ENCODE data around the gene CEACAM18. TPM values are rescaled to one million over a fixed set of nuclear protein-coding genes. Genes with fewer than 3 reads are reported as not detected.
"Not testable (repeated sequence)": the region's sequence is repeated elsewhere in the genome, so short reads cannot be mapped to it uniquely, and the experiment has no call there.

CEACAM18 gene
- total and polyA plus RNA-seq, 2 donors (not counting 1 experiment from before 2014, with no cell fraction given) = not detected

DNA sequence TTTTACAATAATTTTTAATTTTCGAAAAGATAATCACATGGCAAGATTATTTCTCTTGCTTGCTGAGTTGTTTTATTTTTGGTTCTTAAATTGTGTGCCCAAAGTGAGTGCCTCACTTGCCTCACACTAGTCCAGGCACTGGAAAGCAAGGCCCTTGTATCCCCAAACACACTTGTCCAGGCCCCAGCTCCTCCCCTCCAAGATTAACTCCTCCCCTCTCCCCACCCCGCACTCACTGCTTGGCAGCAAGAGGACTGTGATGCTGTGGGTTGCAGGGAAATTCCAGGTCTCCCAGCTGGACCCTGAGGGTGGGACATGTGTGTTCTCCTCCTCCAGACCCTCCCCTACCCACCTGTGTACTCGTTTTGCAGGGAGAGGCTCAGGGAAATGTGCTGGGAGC lies 19.3 kb downstream of the CEACAM18 start:
- Histone ChIP-seq H4K20me1 (ENCODE audit: control insufficient read depth, insufficient read depth, low read length, poor library complexity, severe bottlenecking) (no peaks in the 10 kb centered on the region), H3K9ac (ENCODE audit: low read length) (no peak overlapping the region), H2AFZ (ENCODE audit: insufficient read depth, low read depth, low read length, poor library complexity, severe bottlenecking) (no peak overlapping the region), H3K27ac (ENCODE audit: low read length in 2 of 2) (no peak overlapping the region), H3K4me2 (replicated peaks; ENCODE audit: low read depth, low read length, poor library complexity, severe bottlenecking) (no peak overlapping the region), H3K4me3 (ENCODE audit: control extremely low read depth in 1 of 5, extremely low read depth in 1 of 5, insufficient read depth in 1 of 5, low read depth in 2 of 5, low read length in 4 of 5) (no peak overlapping the region), H3K9me3 (ENCODE audit: control extremely low read depth in 1 of 3, control insufficient read depth in 2 of 3, insufficient read depth in 1 of 3, low read length in 2 of 3) (no peaks in the 10 kb centered on the region), H3K27me3 (replicated peaks in 1 of 4; ENCODE audit: control extremely low read depth in 1 of 4, control insufficient read depth in 3 of 4, insufficient read depth in 4 of 4, low read length in 3 of 4) (peaks cover 0 to 7% (median 0%) of the 10 kb centered on the region in 4 experiments), H3K4me1 (ENCODE audit: control insufficient read depth in 2 of 2, insufficient read depth in 2 of 2, low read length in 2 of 2) (peaks cover 9 to 14% of the 10 kb centered on the region in 2 donors), H3K36me3 (replicated peaks in 1 of 2; ENCODE audit: control extremely low read depth in 1 of 2, control insufficient read depth in 1 of 2, extremely low read depth in 1 of 2, insufficient read depth in 2 of 2, low read length in 1 of 2) (no peaks in the 10 kb centered on the region), H3K79me2 (ENCODE audit: control insufficient read depth, insufficient read depth, low read length) (no peaks in the 10 kb centered on the region)
- intact Hi-C loops (cut with micrococcal nuclease) = no loop called here
- no peak for ATAC-seq (ENCODE audit: low read depth)
- DNase-seq = no peak
- TF ChIP-seq, protein P1, sequence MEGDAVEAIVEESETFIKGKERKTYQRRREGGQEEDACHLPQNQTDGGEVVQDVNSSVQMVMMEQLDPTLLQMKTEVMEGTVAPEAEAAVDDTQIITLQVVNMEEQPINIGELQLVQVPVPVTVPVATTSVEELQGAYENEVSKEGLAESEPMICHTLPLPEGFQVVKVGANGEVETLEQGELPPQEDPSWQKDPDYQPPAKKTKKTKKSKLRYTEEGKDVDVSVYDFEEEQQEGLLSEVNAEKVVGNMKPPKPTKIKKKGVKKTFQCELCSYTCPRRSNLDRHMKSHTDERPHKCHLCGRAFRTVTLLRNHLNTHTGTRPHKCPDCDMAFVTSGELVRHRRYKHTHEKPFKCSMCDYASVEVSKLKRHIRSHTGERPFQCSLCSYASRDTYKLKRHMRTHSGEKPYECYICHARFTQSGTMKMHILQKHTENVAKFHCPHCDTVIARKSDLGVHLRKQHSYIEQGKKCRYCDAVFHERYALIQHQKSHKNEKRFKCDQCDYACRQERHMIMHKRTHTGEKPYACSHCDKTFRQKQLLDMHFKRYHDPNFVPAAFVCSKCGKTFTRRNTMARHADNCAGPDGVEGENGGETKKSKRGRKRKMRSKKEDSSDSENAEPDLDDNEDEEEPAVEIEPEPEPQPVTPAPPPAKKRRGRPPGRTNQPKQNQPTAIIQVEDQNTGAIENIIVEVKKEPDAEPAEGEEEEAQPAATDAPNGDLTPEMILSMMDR (IDR thresholded peaks at IDR 0.05) = no peak
- no peak for TF ChIP-seq EZH2 (IDR thresholded peaks at IDR 0.05; ENCODE audit: borderline replicate concordance, insufficient read depth, low read depth, low read length, poor library complexity, severe bottlenecking)
- H3K27me3 Mint-ChIP-seq = peaks cover 23% of the 10 kb centered on the region
- POLR2A ChIA-PET = no interaction called here
- CTCF ChIA-PET = interaction anchor here (1.5 kb wide), 1 partner anchor 24 kb away, joined by 4 read pairs; no protein-coding TSS in a partner anchor
- H3K27ac Mint-ChIP-seq = no peak overlapping the region
- H3K4me3 Mint-ChIP-seq = no peak overlapping the region
- peaks cover 12% of the 10 kb centered on the region for H3K4me1 Mint-ChIP-seq
- WGBS (ENCODE audit: insufficient coverage) = no CpG with 5 or more reads among the region's 3 CpGs
- H3K9me3 Mint-ChIP-seq (ENCODE audit: insufficient read depth) = no peaks in the 10 kb centered on the region

DNA sequence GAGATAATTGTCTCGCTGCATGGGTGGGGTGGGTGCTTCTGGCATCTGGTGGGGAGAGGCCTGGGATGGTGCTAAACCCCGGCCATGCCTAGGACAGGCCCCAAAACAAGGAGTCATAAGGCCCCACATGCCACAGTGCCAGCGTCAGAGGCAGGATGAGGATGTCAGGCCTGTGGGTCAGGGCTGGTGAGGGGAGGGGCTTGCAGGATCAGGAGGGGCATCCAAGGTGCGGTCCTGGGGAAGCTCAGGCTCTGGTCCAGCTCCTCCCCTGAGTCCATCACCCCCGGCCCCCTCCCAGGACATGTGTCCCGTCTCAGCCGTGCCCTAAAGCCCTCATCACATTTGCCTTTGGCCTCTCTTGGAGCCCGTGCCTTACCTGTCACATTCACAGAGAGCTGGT lies 22.6 kb downstream of the CEACAM18 start:
- H3K27ac ChIP-seq (ENCODE audit: low read length in 2 of 2); H3K27ac Mint-ChIP-seq; H3K4me3 Mint-ChIP-seq; H3K36me3 ChIP-seq (replicated peaks in 1 of 2; ENCODE audit: control extremely low read depth in 1 of 2, control insufficient read depth in 1 of 2, extremely low read depth in 1 of 2, insufficient read depth in 2 of 2, low read length in 1 of 2); H3K4me3 ChIP-seq (ENCODE audit: control extremely low read depth in 1 of 5, extremely low read depth in 1 of 5, insufficient read depth in 1 of 5, low read depth in 2 of 5, low read length in 4 of 5); DNase-seq; H4K20me1 ChIP-seq (ENCODE audit: control insufficient read depth, insufficient read depth, low read length, poor library complexity, severe bottlenecking); H3K79me2 ChIP-seq (ENCODE audit: control insufficient read depth, insufficient read depth, low read length); CTCF ChIA-PET; H3K27me3 ChIP-seq (replicated peaks in 1 of 4; ENCODE audit: control extremely low read depth in 1 of 4, control insufficient read depth in 3 of 4, insufficient read depth in 4 of 4, low read length in 3 of 4); H3K9me3 Mint-ChIP-seq (ENCODE audit: insufficient read depth); H3K9ac ChIP-seq (ENCODE audit: low read length); H3K27me3 Mint-ChIP-seq; H2AFZ ChIP-seq (ENCODE audit: insufficient read depth, low read depth, low read length, poor library complexity, severe bottlenecking); H3K9me3 ChIP-seq (ENCODE audit: control extremely low read depth in 1 of 3, control insufficient read depth in 2 of 3, insufficient read depth in 1 of 3, low read length in 2 of 3); H3K4me2 ChIP-seq (replicated peaks; ENCODE audit: low read depth, low read length, poor library complexity, severe bottlenecking); POLR2A ChIA-PET; ATAC-seq (ENCODE audit: low read depth); intact Hi-C loops (cut with micrococcal nuclease): not testable (repeated sequence)
- peaks cover 9 to 14% of the 10 kb centered on the region in 2 donors for H3K4me1 ChIP-seq (ENCODE audit: control insufficient read depth in 2 of 2, insufficient read depth in 2 of 2, low read length in 2 of 2)
- peaks cover 15% of the 10 kb centered on the region for H3K4me1 Mint-ChIP-seq
- WGBS (ENCODE audit: insufficient coverage) = 47% methylated on average over 5 of the region's 8 CpGs

Measured in B cell (primary cell).